SK-N-SH (cell line): Measurements from ENCODE around the gene KCNA5. TPM values are rescaled to one million over a fixed set of nuclear protein-coding genes. Genes with fewer than 3 reads are reported as not detected.

Experiments used
- CTCF ChIA-PET: fragments of 300-600, 350-600 bp; formaldehyde crosslinking; extraction: SDS; loops from one replicate; lab custom pipeline; 2021; lab: Yijun Ruan, JAX
- POLR2A ChIA-PET: fragments of 350-600 bp; sonication (Branson Sonifier 250); formaldehyde crosslinking; extraction: SDS; loops from one replicate; lab custom pipeline; 2020; ENCODE audit warnings: antibody characterized with exemption, inconsistent platforms; lab: Yijun Ruan, JAX
- DNase-seq: peaks from one replicate; pipeline ENCODE4 v3.0.0; 2012
- H2AFZ ChIP-seq: fragments of 200-600 bp; sonication (generic); 2 replicates; pipeline ENCODE4 v1.8.1; 2016; ENCODE audit warnings: antibody characterized with exemption, mild to moderate bottlenecking, low read depth
- H3F3A ChIP-seq: fragments of 200-600 bp; sonication (generic); replicated peaks from 2 replicates; pipeline ENCODE3; 2016; ENCODE audit warnings: antibody characterized with exemption, mild to moderate bottlenecking; ENCODE audit not compliant: insufficient read depth
- H3K27ac ChIP-seq, 2 experiments: fragments of 200-500 bp in 1 of 2; fragments of 200-600 bp in 1 of 2; sonication (Bioruptor generic) in 1 of 2; sonication (generic), shearing (Covaris generic) in 1 of 2; 2 replicates each; pipeline versions ENCODE4 v1.5.1 to v1.6.1; 2014 to 2016; ENCODE audit warnings: low read depth in 2 of 2, inconsistent platforms in 1 of 2, low read length in 1 of 2, mild to moderate bottlenecking in 1 of 2, mixed read lengths in 1 of 2
- H3K27me3 ChIP-seq: fragments of 200-600 bp; sonication (generic), shearing (Covaris generic); 2 replicates; pipeline ENCODE4 v1.6.1; 2016; ENCODE audit warnings: mixed run types; ENCODE audit not compliant: insufficient read depth
- H3K36me3 ChIP-seq, 2 experiments: fragments of 200-500 bp in 1 of 2; fragments of 200-600 bp in 1 of 2; sonication (Bioruptor generic) in 1 of 2; sonication (generic) in 1 of 2; replicated peaks in 1 of 2; 2 replicates each; pipeline versions ENCODE3 to v1.5.1; 2014 to 2016; ENCODE audit warnings: low read length in 1 of 2, mild to moderate bottlenecking in 1 of 2; ENCODE audit not compliant: insufficient read depth in 2 of 2, control insufficient read depth in 1 of 2
- H3K4me1 ChIP-seq, 2 experiments: fragments of 200-500 bp in 1 of 2; fragments of 200-600 bp in 1 of 2; sonication (Bioruptor generic) in 1 of 2; sonication (generic), shearing (Covaris generic) in 1 of 2; 2 replicates each; pipeline versions ENCODE4 v1.5.1 to v1.6.1; 2014 to 2016; ENCODE audit warnings: low read depth in 1 of 2, low read length in 1 of 2, mixed run types in 1 of 2; ENCODE audit not compliant: insufficient read depth in 2 of 2, control insufficient read depth in 1 of 2
- H3K4me2 ChIP-seq: fragments of 200-600 bp; sonication (generic), shearing (Covaris generic); 2 replicates; pipeline ENCODE4 v1.6.1; 2017; ENCODE audit warnings: mixed run types
- H3K4me3 ChIP-seq, 2 experiments: fragments of 200-500 bp in 1 of 2; fragments of 200-600 bp in 1 of 2; sonication (Bioruptor generic) in 1 of 2; sonication (generic), shearing (Covaris generic) in 1 of 2; 2 replicates each; pipeline versions ENCODE4 v1.5.1 to v1.8.1; 2014 to 2016; ENCODE audit warnings: low read depth in 2 of 2, inconsistent platforms in 1 of 2, low read length in 1 of 2, mild to moderate bottlenecking in 1 of 2, mixed read lengths in 1 of 2, moderate library complexity in 1 of 2
- H3K79me2 ChIP-seq: fragments of 200-600 bp; sonication (generic); 2 replicates; pipeline ENCODE4 v1.8.1; 2017; ENCODE audit warnings: mild to moderate bottlenecking; ENCODE audit not compliant: insufficient read depth
- H3K9ac ChIP-seq: fragments of 200-600 bp; sonication (generic); 2 replicates; pipeline ENCODE4 v1.6.1; 2017; ENCODE audit warnings: mixed run types
- H3K9me2 ChIP-seq: fragments of 200-600 bp; sonication (generic); 2 replicates; pipeline ENCODE4 v1.6.1; 2017; ENCODE audit warnings: mixed run types
- H3K9me3 ChIP-seq: fragments of 200-600 bp; sonication (generic); 2 replicates; pipeline ENCODE4 v1.6.1; 2017; ENCODE audit warnings: mixed run types, mild to moderate bottlenecking, moderate library complexity
- H4K20me1 ChIP-seq: fragments of 200-600 bp; sonication (generic); 2 replicates; pipeline ENCODE4 v1.6.1; 2017; ENCODE audit warnings: mild to moderate bottlenecking, mixed run types; ENCODE audit not compliant: insufficient read depth
- CHD2 ChIP-seq: fragments of 150-350 bp; IDR thresholded peaks from 2 replicates; pipeline ENCODE4 v1.6.1; 2018; ENCODE audit warnings: low read length; ENCODE audit not compliant: partially characterized antibody
- CTCF ChIP-seq: fragments of 200-600 bp; sonication (generic); IDR thresholded peaks from 2 replicates; pipeline ENCODE4 v1.6.1; 2017; ENCODE audit warnings: antibody characterized with exemption, mild to moderate bottlenecking, moderate library complexity
- ELF1 ChIP-seq: IDR thresholded peaks from 2 replicates; pipeline ENCODE4 v1.4.0; 2012
- EZH2phosphoT487 ChIP-seq: fragments of 200-600 bp; sonication (generic); IDR thresholded peaks from 2 replicates; pipeline ENCODE4 v1.6.1; 2017; ENCODE audit warnings: low read depth, mixed run types, mild to moderate bottlenecking, antibody characterized with exemption, moderate library complexity, borderline replicate concordance
- FOXJ3 ChIP-seq: sonication (generic); formaldehyde crosslinking; IDR thresholded peaks from 2 replicates; pipeline ENCODE4 v1.5.1; 2020; ENCODE audit warnings: mild to moderate bottlenecking, missing genetic modification reagents
- FOXM1 ChIP-seq: IDR thresholded peaks from 2 replicates; pipeline ENCODE4 v1.4.0; 2012; ENCODE audit warnings: low read depth, mild to moderate bottlenecking
- GATA2 ChIP-seq: sonication (generic); formaldehyde crosslinking; IDR thresholded peaks from 2 replicates; pipeline ENCODE4 v1.5.0; 2020; ENCODE audit warnings: mild to moderate bottlenecking, missing genetic modification reagents
- JUND ChIP-seq: IDR thresholded peaks from 2 replicates; pipeline ENCODE4 v1.4.0; 2012
- NFIC ChIP-seq: IDR thresholded peaks from 2 replicates; pipeline ENCODE4 v1.4.0; 2012; ENCODE audit warnings: borderline replicate concordance
- NRF1 ChIP-seq: IDR thresholded peaks from 2 replicates; pipeline ENCODE4 v1.6.1; 2012; ENCODE audit warnings: low read depth, mild to moderate bottlenecking, low read length
- PBX3 ChIP-seq: IDR thresholded peaks from 2 replicates; pipeline ENCODE4; 2012
- POLR2AphosphoS5 ChIP-seq: IDR thresholded peaks from 2 replicates; pipeline ENCODE4 v1.6.1; 2012; ENCODE audit warnings: low read depth, low read length
- RAD21 ChIP-seq: IDR thresholded peaks from 2 replicates; pipeline ENCODE4 v1.6.1; 2012; ENCODE audit warnings: mild to moderate bottlenecking, low read length
- RCOR1 ChIP-seq: fragments of 150-350 bp; IDR thresholded peaks from 2 replicates; pipeline ENCODE4 v1.6.1; 2017; ENCODE audit warnings: antibody characterized with exemption, low read length
- RXRA ChIP-seq: IDR thresholded peaks from 2 replicates; pipeline ENCODE4 v1.4.0; 2012; ENCODE audit warnings: low read depth, mild to moderate bottlenecking, borderline replicate concordance
- SIN3A ChIP-seq: IDR thresholded peaks from 2 replicates; pipeline ENCODE4 v1.6.1; 2012; ENCODE audit warnings: low read depth, mild to moderate bottlenecking, low read length, moderate library complexity, borderline replicate concordance
- SMC3 ChIP-seq: IDR thresholded peaks from 2 replicates; pipeline ENCODE4 v1.6.1; 2012; ENCODE audit warnings: low read depth, low read length, improper control_type of control experiment
- TCF12 ChIP-seq: IDR thresholded peaks from 2 replicates; pipeline ENCODE4 v1.4.0; 2012
- TEAD4 ChIP-seq: IDR thresholded peaks from 2 replicates; pipeline ENCODE4 v1.4.0; 2012; ENCODE audit warnings: mild to moderate bottlenecking, borderline replicate concordance; ENCODE audit not compliant: insufficient read depth
- USF2 ChIP-seq: fragments of 150-350 bp; IDR thresholded peaks from 2 replicates; pipeline ENCODE4 v1.6.1; 2017; ENCODE audit warnings: antibody characterized with exemption, low read length, low read depth, borderline replicate concordance
- WGBS: methylation state at CpG from one replicate; pipeline ENCODE4 v1.1.6; 2017; ENCODE audit warnings: low lambda C conversion rate; 5-methylcytosine and 5-hydroxymethylcytosine counted together
- polyA plus RNA-seq, 3 experiments: library from polyadenylated mRNA; depleted of rRNA; stranded (reverse); fragments of >200 nt; gene quantifications; 2 replicates each; pipeline ENCODE4 v1.2.3, GENCODE V29; 2012
- TF ChIP-seq, protein P1 (sequence below): fragments of 150-350 bp; IDR thresholded peaks from 2 replicates; pipeline ENCODE4 v1.6.1; 2016; ENCODE audit warnings: mild to moderate bottlenecking, low read depth, low read length

Gene KCNA5
- polyA plus RNA-seq, 1 of the 3 experiments (the other 2 are of a cell fraction) = not detected

DNA sequence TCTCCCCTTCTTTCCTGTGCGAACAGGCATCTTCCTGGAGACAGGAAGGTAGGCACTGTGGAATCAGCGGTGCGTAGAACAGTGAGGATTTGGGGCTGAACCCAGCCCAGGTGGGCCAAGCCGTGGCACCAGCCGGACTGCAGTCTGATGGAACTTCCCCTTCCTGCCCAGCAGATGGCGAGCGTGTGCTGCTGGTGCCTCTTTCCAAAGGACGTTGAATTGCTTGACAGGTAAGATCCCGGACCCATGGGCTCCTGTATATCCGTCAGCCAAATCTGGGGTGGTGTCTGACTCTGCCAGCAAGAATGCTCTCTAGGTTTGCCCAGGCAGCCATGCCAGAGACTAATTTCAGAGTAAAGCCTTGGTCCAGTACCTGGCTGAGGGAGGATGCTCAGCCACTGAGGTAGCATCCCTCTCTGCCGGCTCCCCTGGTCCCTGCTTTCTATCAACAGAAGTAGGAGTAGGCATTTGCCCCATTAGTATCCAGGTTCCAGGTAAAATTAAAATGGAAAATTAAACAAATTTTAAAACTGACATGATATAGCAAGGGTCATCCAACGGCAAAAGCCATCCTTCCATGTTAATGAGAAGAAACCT, 21.1 kb upstream of the KCNA5 start:
- Histone ChIP-seq H3K79me2 (no peaks in the 10 kb centered on the region), H3K27me3 (peaks cover 87% of the 10 kb centered on the region), H3K27ac (no peak overlapping the region), H3K4me1 (no peaks in the 10 kb centered on the region), H3K9me3 (no peaks in the 10 kb centered on the region), H3K9ac (no peak overlapping the region), H2AFZ (no peak overlapping the region), H3K9me2 (no peaks in the 10 kb centered on the region), H4K20me1 (no peaks in the 10 kb centered on the region), H3K4me2 (no peak overlapping the region), H3K36me3 (no peaks in the 10 kb centered on the region), H3F3A (no peaks in the 10 kb centered on the region), H3K4me3 (no peak overlapping the region)
- CTCF ChIA-PET = interaction anchor here (0.6 to 6.2 kb wide), 21 partner anchors 9 to 435 kb away, joined by 3 to 85 read pairs (median 3); no protein-coding TSS in a partner anchor
- POLR2A ChIA-PET = no interaction called here
- TF ChIP-seq FOXJ3 = no peak
- no peak for TF ChIP-seq RCOR1
- TF ChIP-seq SMC3 = peak; percentile 87
- no peak for TF ChIP-seq JUND
- no peak for TF ChIP-seq RXRA
- TF ChIP-seq POLR2AphosphoS5 = no peak
- TF ChIP-seq NRF1 = no peak
- peak; percentile 79 for TF ChIP-seq CTCF
- no peak for TF ChIP-seq SIN3A
- no peak for TF ChIP-seq NFIC
- no peak for TF ChIP-seq TCF12
- no peak for TF ChIP-seq EZH2phosphoT487
- TF ChIP-seq GATA2 (CRISPR knock-in tag) = no peak
- no peak for TF ChIP-seq TEAD4
- TF ChIP-seq FOXM1 = no peak
- TF ChIP-seq RAD21 = peak; percentile 80
- TF ChIP-seq, protein P1, sequence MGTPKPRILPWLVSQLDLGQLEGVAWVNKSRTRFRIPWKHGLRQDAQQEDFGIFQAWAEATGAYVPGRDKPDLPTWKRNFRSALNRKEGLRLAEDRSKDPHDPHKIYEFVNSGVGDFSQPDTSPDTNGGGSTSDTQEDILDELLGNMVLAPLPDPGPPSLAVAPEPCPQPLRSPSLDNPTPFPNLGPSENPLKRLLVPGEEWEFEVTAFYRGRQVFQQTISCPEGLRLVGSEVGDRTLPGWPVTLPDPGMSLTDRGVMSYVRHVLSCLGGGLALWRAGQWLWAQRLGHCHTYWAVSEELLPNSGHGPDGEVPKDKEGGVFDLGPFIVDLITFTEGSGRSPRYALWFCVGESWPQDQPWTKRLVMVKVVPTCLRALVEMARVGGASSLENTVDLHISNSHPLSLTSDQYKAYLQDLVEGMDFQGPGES = no peak
- TF ChIP-seq USF2 = no peak
- no peak for TF ChIP-seq ELF1
- TF ChIP-seq PBX3 = no peak
- TF ChIP-seq CHD2 = no peak
- DNase-seq = peak; percentile 70
- WGBS = 8% methylated on average over 4 of the region's 12 CpGs
